Measurements from ENCODE around the gene PCDHB11.
"Not testable (repeated sequence)": the region's sequence is repeated elsewhere in the genome, so short reads cannot be mapped to it uniquely, and the experiment has no call there.

PCDHB11 gene

GRCh38 chr5:141216035-141216434 is 16.6 kb downstream of the PCDHB11 start:
- not testable (repeated sequence) for DNase-seq (ENCODE audit: low read depth)

DNA sequence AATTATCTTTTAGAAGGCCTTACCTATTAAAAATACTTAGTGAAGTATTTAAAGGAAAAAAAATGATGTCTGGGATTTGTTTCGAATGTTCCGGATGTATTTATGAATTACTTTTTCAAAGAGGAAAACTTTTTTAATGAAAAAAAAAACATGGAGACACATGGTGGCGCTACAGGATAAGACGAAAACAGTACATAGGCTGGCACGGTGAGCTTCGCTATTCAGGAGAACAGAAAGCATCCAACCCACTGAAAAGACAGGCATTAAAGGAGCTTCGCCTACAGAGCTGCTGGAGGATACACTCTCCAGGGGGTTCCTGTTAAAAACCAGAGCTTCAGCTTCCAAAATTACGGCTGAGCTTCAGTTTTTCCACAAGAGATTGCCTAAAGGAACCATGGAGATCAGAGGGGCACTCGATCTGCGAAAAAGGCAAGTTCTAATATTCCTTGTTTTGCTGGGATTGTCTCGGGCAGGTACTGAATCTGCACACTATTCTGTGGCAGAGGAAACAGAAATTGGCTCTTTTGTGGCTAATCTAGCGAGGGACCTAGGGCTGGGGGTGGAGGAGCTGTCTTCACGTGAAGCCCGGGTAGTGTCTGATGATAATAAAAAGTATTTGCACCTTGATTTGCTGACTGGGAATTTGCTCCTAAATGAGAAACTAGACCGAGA is 23.8 kb downstream of the PCDHB11 start, which contains the start of gene PCDHB14:
Gene PCDHB14 (plus strand): TSS at position 232 of the 672 bp plus-strand sequence. CDS start 163 bp downstream, at position 395.
- TF ChIP-seq CTCF (conservative IDR thresholded peaks at IDR 0.05; ENCODE audit: low read depth, low read length): no peak
- H3K4me3 ChIP-seq (ENCODE audit: low read depth, low read length): no peak within 1 kb of the TSS
- DNase-seq (ENCODE audit: low read depth): peak; percentile 18

More at GRCh38 chr5:141216035-141216434, 16.6 kb downstream of the PCDHB11 start:
- not testable (repeated sequence) for H3K4me3 ChIP-seq (ENCODE audit: low read depth, low read length)

- not testable (repeated sequence) for DNase-seq (ENCODE audit: low read depth); H3K4me3 ChIP-seq (ENCODE audit: low read depth, low read length)
Observed at GRCh38 chr5:141224844-141225243, 25.4 kb downstream of the PCDHB11 start.

GRCh38 chr5:141225421-141225820 is 26.0 kb downstream of the PCDHB11 start:
- DNase-seq (ENCODE audit: low read depth); H3K4me3 ChIP-seq (ENCODE audit: low read depth, low read length): not testable (repeated sequence)

GRCh38 chr5:141234109-141234667 is 34.8 kb downstream of the PCDHB11 start:
- peak; percentile 2 for DNase-seq (ENCODE audit: low read depth)
- no peak overlapping the region for H3K4me3 ChIP-seq (ENCODE audit: low read depth, low read length)
- peak; percentile 18 for TF ChIP-seq CTCF (conservative IDR thresholded peaks at IDR 0.05; ENCODE audit: low read depth, low read length)

- H3K4me3 ChIP-seq (ENCODE audit: low read depth, low read length); DNase-seq (ENCODE audit: low read depth): not testable (repeated sequence)
Observed at GRCh38 chr5:141235922-141236321, 36.5 kb downstream of the PCDHB11 start.

GRCh38 chr5:141236516-141237313 is 37.3 kb downstream of the PCDHB11 start:
- TF ChIP-seq CTCF (conservative IDR thresholded peaks at IDR 0.05; ENCODE audit: low read depth, low read length): no peak
- no peak for DNase-seq (ENCODE audit: low read depth)
- H3K4me3 ChIP-seq (ENCODE audit: low read depth, low read length): no peak overlapping the region

GRCh38 chr5:141241496-141241895 is 42.1 kb downstream of the PCDHB11 start:
- DNase-seq (ENCODE audit: low read depth): no peak
- TF ChIP-seq CTCF (conservative IDR thresholded peaks at IDR 0.05; ENCODE audit: low read depth, low read length): no peak
- H3K4me3 ChIP-seq (ENCODE audit: low read depth, low read length): no peak overlapping the region

DNA sequence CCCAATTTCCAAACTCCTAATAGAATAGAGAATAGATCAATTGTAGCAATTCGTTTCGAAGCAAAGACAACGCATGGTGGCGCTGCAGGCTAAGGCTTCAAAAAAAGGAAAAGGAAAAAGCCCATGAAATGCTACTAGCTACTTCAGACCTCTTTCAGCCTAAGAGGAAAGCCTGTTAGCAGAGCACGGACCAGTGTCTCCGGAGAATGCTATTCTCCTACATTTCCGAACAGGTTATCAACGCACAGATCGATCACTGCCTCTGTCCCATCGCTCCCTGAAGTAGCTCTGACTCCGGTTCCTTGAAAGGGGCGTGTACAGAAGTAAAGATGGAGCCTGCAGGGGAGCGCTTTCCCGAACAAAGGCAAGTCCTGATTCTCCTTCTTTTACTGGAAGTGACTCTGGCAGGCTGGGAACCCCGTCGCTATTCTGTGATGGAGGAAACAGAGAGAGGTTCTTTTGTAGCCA is 45.9 kb downstream of the PCDHB11 start, which contains the start of gene PCDHB15:
Gene PCDHB15 (plus strand): TSS at position 146 of the 468 bp plus-strand sequence. CDS start 184 bp downstream, at position 330.
- TF ChIP-seq CTCF (conservative IDR thresholded peaks at IDR 0.05; ENCODE audit: low read depth, low read length): no peak
- no peak within 1 kb of the TSS for H3K4me3 ChIP-seq (ENCODE audit: low read depth, low read length)
- no peak for DNase-seq (ENCODE audit: low read depth)

DNA sequence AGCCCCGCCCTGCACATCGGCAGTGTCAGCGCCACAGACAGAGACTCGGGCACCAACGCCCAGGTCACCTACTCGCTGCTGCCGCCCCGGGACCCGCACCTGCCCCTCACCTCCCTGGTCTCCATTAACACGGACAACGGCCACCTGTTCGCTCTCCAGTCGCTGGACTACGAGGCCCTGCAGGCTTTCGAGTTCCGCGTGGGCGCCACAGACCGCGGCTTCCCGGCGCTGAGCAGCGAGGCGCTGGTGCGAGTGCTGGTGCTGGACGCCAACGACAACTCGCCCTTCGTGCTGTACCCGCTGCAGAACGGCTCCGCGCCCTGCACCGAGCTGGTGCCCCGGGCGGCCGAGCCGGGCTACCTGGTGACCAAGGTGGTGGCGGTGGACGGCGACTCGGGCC is 47.5 kb downstream of the PCDHB11 start:
- H3K4me3 ChIP-seq (ENCODE audit: low read depth, low read length); DNase-seq (ENCODE audit: low read depth): not testable (repeated sequence)

DNA sequence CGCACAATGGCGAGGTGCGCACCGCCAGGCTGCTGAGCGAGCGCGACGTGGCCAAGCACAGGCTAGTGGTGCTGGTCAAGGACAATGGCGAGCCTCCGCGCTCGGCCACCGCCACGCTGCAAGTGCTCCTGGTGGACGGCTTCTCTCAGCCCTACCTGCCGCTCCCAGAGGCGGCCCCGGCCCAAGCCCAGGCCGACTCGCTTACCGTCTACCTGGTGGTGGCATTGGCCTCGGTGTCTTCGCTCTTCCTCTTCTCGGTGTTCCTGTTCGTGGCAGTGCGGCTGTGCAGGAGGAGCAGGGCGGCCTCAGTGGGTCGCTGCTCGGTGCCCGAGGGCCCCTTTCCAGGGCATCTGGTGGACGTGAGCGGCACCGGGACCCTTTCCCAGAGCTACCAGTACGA is 48.0 kb downstream of the PCDHB11 start:
- H3K4me3 ChIP-seq (ENCODE audit: low read depth, low read length); DNase-seq (ENCODE audit: low read depth): not testable (repeated sequence)

Measured in choroid plexus epithelial cell (primary cell).